Fibroblast of villous mesenchyme (primary cell): ENCODE data around the gene ABI3. TPM values are rescaled to one million over a fixed set of nuclear protein-coding genes. Genes with fewer than 3 reads are reported as not detected.
"Not testable (repeated sequence)": the region's sequence is repeated elsewhere in the genome, so short reads cannot be mapped to it uniquely, and the experiment has no call there.

Experiments
- DNase-seq: peaks from one replicate; pipeline ENCODE4 v3.0.0-alpha.2; 2010; ENCODE audit warnings: low read depth
- H3K4me3 ChIP-seq: 2 replicates; pipeline ENCODE4 v1.5.1; 2011; ENCODE audit warnings: low read depth, mild to moderate bottlenecking, low read length
- CTCF ChIP-seq: IDR thresholded peaks from 2 replicates; pipeline ENCODE4 v1.5.1; 2012; ENCODE audit warnings: low read depth, mild to moderate bottlenecking, low read length; ENCODE audit not compliant: insufficient read depth
- total RNA-seq: library from RNA; depleted of rRNA; stranded (reverse); fragments of >200 nt; gene quantifications from 2 replicates; pipeline ENCODE4 v1.2.3, GENCODE V29; 2012

ABI3 gene
- total RNA-seq = 0.64 and 1.7 TPM in 2 replicates

- H3K4me3 ChIP-seq = peak within 1 kb of the TSS; percentile 49
- DNase-seq = peak; percentile 53
- TF ChIP-seq CTCF = no peak
These were observed at the start of gene ABI3, which contains the start of gene GNGT2 for GRCh38 chr17:49210158-49211029. Gene ABI3 (plus strand): TSS chr17:49210707. CDS start chr17:49210725, 18 bp downstream. Gene GNGT2 (minus strand): TSS chr17:49210574. CDS start chr17:49207422, 3,152 bp downstream.

GRCh38 chr17:49162866-49163265 is 47.6 kb upstream of the ABI3 start:
- no peak for TF ChIP-seq CTCF
- no peak overlapping the region for H3K4me3 ChIP-seq
- DNase-seq = no peak

GRCh38 chr17:49165143-49165542 is 45.4 kb upstream of the ABI3 start:
- H3K4me3 ChIP-seq = no peak overlapping the region
- TF ChIP-seq CTCF = no peak
- no peak for DNase-seq

GRCh38 chr17:49168706-49169105 is 41.8 kb upstream of the ABI3 start:
- DNase-seq = no peak
- TF ChIP-seq CTCF = no peak

GRCh38 chr17:49170216-49170615 is 40.3 kb upstream of the ABI3 start:
- H3K4me3 ChIP-seq = no peak overlapping the region
- no peak for TF ChIP-seq CTCF
- DNase-seq = no peak

More at GRCh38 chr17:49168706-49169105, 41.8 kb upstream of the ABI3 start:
- no peak overlapping the region for H3K4me3 ChIP-seq

- not testable (repeated sequence) for H3K4me3 ChIP-seq, DNase-seq
These were observed 39.8 kb upstream of the ABI3 start for GRCh38 chr17:49170711-49171110.

- DNase-seq, H3K4me3 ChIP-seq: not testable (repeated sequence)
These were observed 34.5 kb upstream of the ABI3 start for GRCh38 chr17:49175978-49176377.

- peak; percentile 83 for TF ChIP-seq CTCF
- no peak overlapping the region for H3K4me3 ChIP-seq
- DNase-seq = peak; percentile 62
These were observed 30.2 kb upstream of the ABI3 start for GRCh38 chr17:49180303-49180702.
